ENCODE measurements around the gene PCNX2.

The PCNX2 gene

GRCh38 chr1:233107130-233107660 is 188.3 kb downstream of the PCNX2 start:
- no peak for ATAC-seq
- Mint-ChIP-seq H3K36me3 (peaks cover 76% of the 10 kb centered on the region), H3K9me3 (no peaks in the 10 kb centered on the region), H3K27ac (no peak overlapping the region), H3K27me3 (no peaks in the 10 kb centered on the region), H3K4me3 (no peak overlapping the region), H3K4me1 (no peaks in the 10 kb centered on the region)

- Mint-ChIP-seq H3K27me3 (no peaks in the 10 kb centered on the region), H3K36me3 (peaks cover 73% of the 10 kb centered on the region), H3K9me3 (no peaks in the 10 kb centered on the region), H3K4me1 (no peaks in the 10 kb centered on the region), H3K4me3 (no peak overlapping the region), H3K27ac (no peak overlapping the region)
- ATAC-seq, result no peak
These were observed 190.3 kb downstream of the PCNX2 start for GRCh38 chr1:233105225-233105624.

GRCh38 chr1:233102341-233102740 is 193.2 kb downstream of the PCNX2 start:
- Mint-ChIP-seq H3K27me3 (no peaks in the 10 kb centered on the region), H3K27ac (no peak overlapping the region), H3K4me3 (no peak overlapping the region), H3K4me1 (no peaks in the 10 kb centered on the region), H3K9me3 (no peaks in the 10 kb centered on the region), H3K36me3 (peaks cover 56% of the 10 kb centered on the region)
- no peak for ATAC-seq

GRCh38 chr1:233097959-233098580 is 197.5 kb downstream of the PCNX2 start:
- peaks cover 36% of the 10 kb centered on the region for H3K36me3 Mint-ChIP-seq
- no peaks in the 10 kb centered on the region for H3K4me1 Mint-ChIP-seq
- no peak overlapping the region for H3K4me3 Mint-ChIP-seq
- H3K9me3 Mint-ChIP-seq, result no peaks in the 10 kb centered on the region
- ATAC-seq, result no peak
- no peaks in the 10 kb centered on the region for H3K27me3 Mint-ChIP-seq
- H3K27ac Mint-ChIP-seq, result no peak overlapping the region

- peaks cover 31% of the 10 kb centered on the region for H3K36me3 Mint-ChIP-seq
- H3K4me3 Mint-ChIP-seq, result no peak overlapping the region
- ATAC-seq, result no peak
- no peaks in the 10 kb centered on the region for H3K27me3 Mint-ChIP-seq
- no peaks in the 10 kb centered on the region for H3K9me3 Mint-ChIP-seq
- no peak overlapping the region for H3K27ac Mint-ChIP-seq
- no peaks in the 10 kb centered on the region for H3K4me1 Mint-ChIP-seq
These were observed 198.0 kb downstream of the PCNX2 start for GRCh38 chr1:233097546-233097945.

GRCh38 chr1:233094691-233095090 is 200.8 kb downstream of the PCNX2 start:
- Mint-ChIP-seq H3K27me3 (no peaks in the 10 kb centered on the region), H3K27ac (no peak overlapping the region), H3K9me3 (no peaks in the 10 kb centered on the region), H3K4me1 (no peaks in the 10 kb centered on the region), H3K36me3 (peaks cover 39% of the 10 kb centered on the region), H3K4me3 (no peak overlapping the region)
- no peak for ATAC-seq

GRCh38 chr1:233094269-233094668 is 201.3 kb downstream of the PCNX2 start:
- Mint-ChIP-seq H3K36me3 (peaks cover 43% of the 10 kb centered on the region), H3K4me3 (no peak overlapping the region), H3K27ac (no peak overlapping the region), H3K27me3 (no peaks in the 10 kb centered on the region), H3K9me3 (no peaks in the 10 kb centered on the region), H3K4me1 (no peaks in the 10 kb centered on the region)
- ATAC-seq, result no peak

GRCh38 chr1:233090746-233091494 is 204.6 kb downstream of the PCNX2 start:
- ATAC-seq, result no peak
- Mint-ChIP-seq H3K9me3 (peaks cover 2% of the 10 kb centered on the region), H3K4me3 (no peak overlapping the region), H3K36me3 (peaks cover 46% of the 10 kb centered on the region), H3K4me1 (no peaks in the 10 kb centered on the region), H3K27me3 (no peaks in the 10 kb centered on the region), H3K27ac (no peak overlapping the region)

GRCh38 chr1:233089251-233089650 is 206.3 kb downstream of the PCNX2 start:
- no peak overlapping the region for H3K27ac Mint-ChIP-seq
- H3K4me3 Mint-ChIP-seq, result no peak overlapping the region
- H3K9me3 Mint-ChIP-seq, result peaks cover 3% of the 10 kb centered on the region
- ATAC-seq, result no peak
- no peaks in the 10 kb centered on the region for H3K4me1 Mint-ChIP-seq
- H3K36me3 Mint-ChIP-seq, result peaks cover 52% of the 10 kb centered on the region
- H3K27me3 Mint-ChIP-seq, result no peaks in the 10 kb centered on the region

- Mint-ChIP-seq H3K4me3 (no peak overlapping the region), H3K4me1 (no peaks in the 10 kb centered on the region), H3K36me3 (peaks cover 55% of the 10 kb centered on the region), H3K27me3 (no peaks in the 10 kb centered on the region), H3K27ac (no peak overlapping the region), H3K9me3 (peaks cover 3% of the 10 kb centered on the region)
- no peak for ATAC-seq
These were observed 206.9 kb downstream of the PCNX2 start for GRCh38 chr1:233088613-233089012.

- no peak for ATAC-seq
- no peak overlapping the region for H3K27ac Mint-ChIP-seq
- H3K9me3 Mint-ChIP-seq, result peaks cover 3% of the 10 kb centered on the region
- H3K27me3 Mint-ChIP-seq, result no peaks in the 10 kb centered on the region
- peaks cover 51% of the 10 kb centered on the region for H3K36me3 Mint-ChIP-seq
- peaks cover 8% of the 10 kb centered on the region for H3K4me1 Mint-ChIP-seq
- no peak overlapping the region for H3K4me3 Mint-ChIP-seq
These were observed 208.3 kb downstream of the PCNX2 start for GRCh38 chr1:233086961-233087881.

- no peaks in the 10 kb centered on the region for H3K27me3 Mint-ChIP-seq
- peaks cover 3% of the 10 kb centered on the region for H3K9me3 Mint-ChIP-seq
- H3K36me3 Mint-ChIP-seq, result peaks cover 44% of the 10 kb centered on the region
- no peak overlapping the region for H3K4me3 Mint-ChIP-seq
- H3K27ac Mint-ChIP-seq, result no peak overlapping the region
- H3K4me1 Mint-ChIP-seq, result peaks cover 8% of the 10 kb centered on the region
- no peak for ATAC-seq
These were observed 210.0 kb downstream of the PCNX2 start for GRCh38 chr1:233085566-233085965.

- ATAC-seq, result no peak
- Mint-ChIP-seq H3K4me3 (no peak overlapping the region), H3K27ac (no peak overlapping the region), H3K9me3 (peaks cover 3% of the 10 kb centered on the region), H3K4me1 (peaks cover 8% of the 10 kb centered on the region), H3K36me3 (peaks cover 29% of the 10 kb centered on the region), H3K27me3 (no peaks in the 10 kb centered on the region)
These were observed 212.6 kb downstream of the PCNX2 start for GRCh38 chr1:233082778-233083550.

GRCh38 chr1:233081735-233082134 is 213.8 kb downstream of the PCNX2 start:
- peaks cover 25% of the 10 kb centered on the region for H3K36me3 Mint-ChIP-seq
- no peak for ATAC-seq
- H3K9me3 Mint-ChIP-seq, result peaks cover 3% of the 10 kb centered on the region
- H3K27ac Mint-ChIP-seq, result no peak overlapping the region
- no peak overlapping the region for H3K4me3 Mint-ChIP-seq
- H3K4me1 Mint-ChIP-seq, result peaks cover 8% of the 10 kb centered on the region
- no peaks in the 10 kb centered on the region for H3K27me3 Mint-ChIP-seq
